NB4 (cell line): ENCODE results near the gene SLC25A43.

Source experiments
- CTCF ChIP-seq: IDR thresholded peaks from one replicate; pipeline ENCODE4 v1.5.1; 2012; ENCODE audit warnings: low read depth, low read length
- MAX ChIP-seq: IDR thresholded peaks from 2 replicates; pipeline ENCODE4 v1.6.1; 2011; ENCODE audit warnings: low read depth, low read length
- MYC ChIP-seq: IDR thresholded peaks from 2 replicates; pipeline ENCODE4 v1.6.1; 2011; ENCODE audit warnings: low read depth, low read length
- POLR2A ChIP-seq: IDR thresholded peaks from 2 replicates; pipeline ENCODE4 v1.6.1; 2011; ENCODE audit warnings: mild to moderate bottlenecking; ENCODE audit not compliant: insufficient read length; ENCODE audit errors: extremely low read depth

- TF ChIP-seq CTCF, result no peak
- no peak for TF ChIP-seq POLR2A
- TF ChIP-seq MYC, result no peak
- no peak for TF ChIP-seq MAX
Observed at GRCh38 chrX:119411959-119412358, 12.8 kb downstream of the SLC25A43 start.
